GM12891 (cell line): Measurements from ENCODE around the gene PXDN.

Experiments
- DNase-seq: peaks from one replicate; pipeline ENCODE4 v3.0.0; 2011; ENCODE audit warnings: low spot score; ENCODE audit not compliant: insufficient read length
- FAIRE-seq: peaks from 2 replicates; lab custom pipeline; 2011; peaks lifted over from hg19 to GRCh38; lab: Jason Lieb, UNC
- PAX5 ChIP-seq: IDR thresholded peaks from 2 replicates; pipeline ENCODE4 v1.6.1; 2011; ENCODE audit warnings: low read length, moderate library complexity, mild to moderate bottlenecking; ENCODE audit not compliant: insufficient read depth, severe bottlenecking
- POLR2A ChIP-seq: IDR thresholded peaks from 2 replicates; pipeline ENCODE4 v1.6.1; 2011; ENCODE audit warnings: low read depth, low read length, control low read depth
- POLR2AphosphoS5 ChIP-seq: IDR thresholded peaks from 2 replicates; pipeline ENCODE4 v1.6.1; 2011; ENCODE audit warnings: low read depth, low read length, control low read depth
- POU2F2 ChIP-seq: IDR thresholded peaks from 2 replicates; pipeline ENCODE4 v1.6.1; 2011; ENCODE audit warnings: low read depth, mild to moderate bottlenecking, control low read depth, low read length, moderate library complexity
- SPI1 ChIP-seq: IDR thresholded peaks from 2 replicates; pipeline ENCODE4 v1.6.1; 2011; ENCODE audit warnings: low read depth, low read length, control low read depth
- TAF1 ChIP-seq: IDR thresholded peaks from 2 replicates; pipeline ENCODE4 v1.6.1; 2011; ENCODE audit warnings: low read depth, low read length, control low read depth

PXDN gene

GRCh38 chr2:1658394-1659151 lies 85.7 kb downstream of the PXDN start:
- no peak for DNase-seq
- no peak for TF ChIP-seq SPI1
- TF ChIP-seq POLR2A, result no peak
- TF ChIP-seq TAF1, result no peak
- no peak for TF ChIP-seq POLR2AphosphoS5
- TF ChIP-seq PAX5, result no peak
- FAIRE-seq, result no peak

- TF ChIP-seq POLR2AphosphoS5 (no peak), POLR2A (no peak), PAX5 (no peak), SPI1 (no peak), POU2F2 (no peak), TAF1 (no peak)
- FAIRE-seq (peak; percentile 79), DNase-seq (no peak)
Measured at GRCh38 chr2:1656961-1657841, 87.1 kb downstream of the PXDN start.

GRCh38 chr2:1656326-1656960 lies 87.9 kb downstream of the PXDN start:
- TF ChIP-seq PAX5 (no peak), POU2F2 (no peak), POLR2A (no peak), TAF1 (no peak), SPI1 (no peak), POLR2AphosphoS5 (no peak)
- no peak for DNase-seq
- FAIRE-seq, result no peak

- DNase-seq, result no peak
- FAIRE-seq, result no peak
- TF ChIP-seq TAF1 (no peak), POLR2AphosphoS5 (no peak), POU2F2 (no peak), PAX5 (no peak), POLR2A (no peak), SPI1 (no peak)
Measured at GRCh38 chr2:1655461-1655860, 88.9 kb downstream of the PXDN start.

GRCh38 chr2:1654696-1655374 lies 89.5 kb downstream of the PXDN start:
- peak; percentile 87 for FAIRE-seq
- DNase-seq, result no peak
- TF ChIP-seq PAX5 (no peak), TAF1 (no peak), POLR2A (no peak), POU2F2 (no peak), SPI1 (no peak), POLR2AphosphoS5 (no peak)

- FAIRE-seq, result no peak
- DNase-seq, result no peak
Measured at GRCh38 chr2:1653956-1654695, 90.2 kb downstream of the PXDN start.

GRCh38 chr2:1652034-1652790 lies 92.1 kb downstream of the PXDN start:
- FAIRE-seq, result no peak
- no peak for DNase-seq
- TF ChIP-seq POLR2AphosphoS5 (no peak), PAX5 (no peak), POU2F2 (no peak), TAF1 (no peak), SPI1 (no peak), POLR2A (no peak)

More at GRCh38 chr2:1653956-1654695, 90.2 kb downstream of the PXDN start:
- TF ChIP-seq SPI1, result no peak
- TF ChIP-seq POLR2AphosphoS5, result no peak
- no peak for TF ChIP-seq POU2F2
- no peak for TF ChIP-seq PAX5
- no peak for TF ChIP-seq POLR2A
- no peak for TF ChIP-seq TAF1
